ENCODE data around the gene CREG2.

CREG2 gene

DNA sequence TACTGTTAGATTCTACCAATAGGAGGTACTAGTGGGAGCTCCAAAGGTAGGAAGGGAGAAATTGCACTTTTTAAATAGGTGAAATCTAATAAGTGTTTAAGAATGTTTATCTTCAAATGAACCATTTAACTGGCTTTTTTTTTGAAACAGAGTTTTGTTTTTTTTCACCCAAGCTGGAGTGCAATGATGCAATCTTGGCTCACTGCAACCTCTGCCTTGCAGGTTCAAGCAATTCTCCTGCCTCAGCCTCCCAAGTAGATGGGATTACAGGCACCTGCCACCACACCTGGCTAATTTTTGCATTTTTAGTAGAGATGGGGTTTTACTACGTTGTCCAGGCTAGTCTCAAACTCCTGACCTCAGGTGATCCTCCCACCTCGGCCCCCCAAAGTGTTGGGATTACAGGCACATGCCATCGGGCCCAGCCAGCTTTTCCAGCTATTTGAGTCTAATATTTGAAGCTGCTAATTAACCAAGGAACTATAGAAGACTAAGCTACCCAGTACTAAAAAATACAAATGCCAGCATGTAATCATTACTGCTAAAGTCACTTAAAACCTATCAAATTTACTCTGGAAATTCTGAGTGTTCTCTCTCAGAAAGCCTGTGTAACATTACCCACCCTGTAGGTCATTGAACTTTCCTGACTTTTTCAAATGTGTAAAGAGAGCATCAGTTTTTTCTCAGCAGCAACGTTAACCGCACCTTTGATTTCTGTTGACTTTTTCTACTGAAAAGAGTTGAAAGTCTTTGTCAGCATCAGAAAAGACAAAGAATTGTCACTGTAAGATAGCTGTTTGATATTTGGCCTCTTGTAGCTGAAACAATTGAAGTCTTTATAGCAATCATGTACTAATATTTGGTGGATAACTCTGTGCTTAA, 54.2 kb downstream of the CREG2 start:
- DNase-seq (ENCODE audit: low read depth) = no peak
- TF ChIP-seq, protein P1, sequence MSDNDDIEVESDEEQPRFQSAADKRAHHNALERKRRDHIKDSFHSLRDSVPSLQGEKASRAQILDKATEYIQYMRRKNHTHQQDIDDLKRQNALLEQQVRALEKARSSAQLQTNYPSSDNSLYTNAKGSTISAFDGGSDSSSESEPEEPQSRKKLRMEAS (IDR thresholded peaks at IDR 0.05; ENCODE audit: low read depth, low read length) = no peak
- TF ChIP-seq MYC (IDR thresholded peaks at IDR 0.05; ENCODE audit: low read depth, low read length) = no peak
- H3K4me3 ChIP-seq (ENCODE audit: low read depth, low read length) = no peak overlapping the region

DNA sequence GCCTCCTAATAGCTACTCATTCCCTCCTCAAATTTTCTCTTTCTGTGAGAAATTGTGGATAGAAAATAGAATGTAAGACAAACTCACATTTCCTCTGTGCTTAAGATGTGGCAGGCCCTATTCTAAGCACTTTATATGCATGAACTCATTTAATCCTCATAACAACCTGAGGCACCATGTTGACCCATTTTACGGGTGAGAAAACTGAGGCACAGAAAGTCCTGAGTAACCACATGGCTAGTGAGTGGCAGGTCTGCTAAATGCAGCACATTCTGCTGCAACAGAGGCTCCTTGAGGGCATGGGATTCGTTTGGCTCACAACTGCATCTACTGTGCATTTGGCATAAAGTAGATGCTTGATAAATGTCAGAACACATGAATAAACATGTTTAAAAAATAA, 56.1 kb downstream of the CREG2 start:
- H3K4me3 ChIP-seq (ENCODE audit: low read depth, low read length) = no peak overlapping the region
- DNase-seq (ENCODE audit: low read depth) = no peak
- TF ChIP-seq POLR2A (IDR thresholded peaks at IDR 0.05; ENCODE audit: extremely low read depth, insufficient read length) (no peak), MYC (IDR thresholded peaks at IDR 0.05; ENCODE audit: low read depth, low read length) (no peak)
- TF ChIP-seq, protein P1 (IDR thresholded peaks at IDR 0.05; ENCODE audit: low read depth, low read length) = no peak
- TF ChIP-seq, protein P2, sequence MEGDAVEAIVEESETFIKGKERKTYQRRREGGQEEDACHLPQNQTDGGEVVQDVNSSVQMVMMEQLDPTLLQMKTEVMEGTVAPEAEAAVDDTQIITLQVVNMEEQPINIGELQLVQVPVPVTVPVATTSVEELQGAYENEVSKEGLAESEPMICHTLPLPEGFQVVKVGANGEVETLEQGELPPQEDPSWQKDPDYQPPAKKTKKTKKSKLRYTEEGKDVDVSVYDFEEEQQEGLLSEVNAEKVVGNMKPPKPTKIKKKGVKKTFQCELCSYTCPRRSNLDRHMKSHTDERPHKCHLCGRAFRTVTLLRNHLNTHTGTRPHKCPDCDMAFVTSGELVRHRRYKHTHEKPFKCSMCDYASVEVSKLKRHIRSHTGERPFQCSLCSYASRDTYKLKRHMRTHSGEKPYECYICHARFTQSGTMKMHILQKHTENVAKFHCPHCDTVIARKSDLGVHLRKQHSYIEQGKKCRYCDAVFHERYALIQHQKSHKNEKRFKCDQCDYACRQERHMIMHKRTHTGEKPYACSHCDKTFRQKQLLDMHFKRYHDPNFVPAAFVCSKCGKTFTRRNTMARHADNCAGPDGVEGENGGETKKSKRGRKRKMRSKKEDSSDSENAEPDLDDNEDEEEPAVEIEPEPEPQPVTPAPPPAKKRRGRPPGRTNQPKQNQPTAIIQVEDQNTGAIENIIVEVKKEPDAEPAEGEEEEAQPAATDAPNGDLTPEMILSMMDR (IDR thresholded peaks at IDR 0.05; ENCODE audit: low read depth, low read length) = no peak

DNA sequence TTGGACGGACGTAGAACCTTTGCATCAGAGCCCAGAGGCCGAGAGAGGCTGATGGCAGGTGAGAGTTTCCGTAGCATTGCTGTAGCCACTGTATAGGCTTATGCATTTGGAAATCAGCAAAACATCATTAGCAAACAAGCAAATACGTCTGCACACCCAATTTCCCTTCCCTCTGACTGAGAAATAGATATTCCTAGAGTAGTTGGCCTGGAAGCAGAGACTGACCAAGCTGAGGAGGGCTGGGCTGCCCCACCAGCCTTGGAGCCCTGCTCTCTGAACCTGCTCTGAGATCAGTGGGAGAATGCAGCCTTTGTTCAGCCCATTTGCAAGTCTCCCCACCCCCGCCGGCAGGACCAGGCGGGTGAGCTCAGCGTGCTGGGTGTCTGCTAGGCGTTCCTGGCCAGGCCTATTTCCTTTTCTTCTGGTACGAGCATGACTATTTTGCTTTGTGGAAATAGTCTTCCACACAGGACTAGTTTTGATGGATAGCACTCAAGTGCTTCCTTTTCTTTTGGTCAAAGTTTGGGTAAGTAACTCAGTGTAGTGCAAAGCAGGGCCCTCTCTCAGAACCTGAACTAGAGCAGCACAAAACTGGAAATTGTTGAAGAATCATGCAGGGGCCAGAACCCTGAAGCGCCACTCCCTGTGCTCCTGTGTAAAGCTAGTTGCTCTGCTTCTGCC, 56.9 kb downstream of the CREG2 start:
- no peak for DNase-seq (ENCODE audit: low read depth)
- H3K4me3 ChIP-seq (ENCODE audit: low read depth, low read length) = no peak overlapping the region
- TF ChIP-seq, protein P2 (IDR thresholded peaks at IDR 0.05; ENCODE audit: low read depth, low read length) = no peak
- TF ChIP-seq POLR2A (IDR thresholded peaks at IDR 0.05; ENCODE audit: extremely low read depth, insufficient read length) (no peak), MYC (IDR thresholded peaks at IDR 0.05; ENCODE audit: low read depth, low read length) (no peak)
- TF ChIP-seq, protein P1 (IDR thresholded peaks at IDR 0.05; ENCODE audit: low read depth, low read length) = no peak

DNA sequence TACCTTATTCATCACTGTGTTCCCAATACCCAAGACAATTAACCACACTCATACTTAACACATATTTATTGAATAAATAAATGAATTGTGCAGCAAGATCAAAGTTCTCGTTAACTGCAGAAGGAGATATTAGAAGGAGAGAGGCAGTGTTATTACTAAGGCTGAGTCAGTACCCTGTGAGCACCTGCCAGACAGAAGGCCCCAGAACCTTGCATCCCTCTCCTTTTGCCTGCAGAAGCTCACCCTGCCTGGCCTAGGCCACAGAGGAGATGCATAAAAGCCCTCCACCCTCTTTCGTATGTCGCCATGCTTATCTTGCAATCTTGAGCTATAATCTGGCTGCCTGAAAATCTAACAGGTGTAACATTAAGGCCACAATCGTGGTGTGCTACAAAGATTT, 58.3 kb downstream of the CREG2 start:
- no peak overlapping the region for H3K4me3 ChIP-seq (ENCODE audit: low read depth, low read length)
- TF ChIP-seq, protein P2 (IDR thresholded peaks at IDR 0.05; ENCODE audit: low read depth, low read length) = no peak
- no peak for TF ChIP-seq MYC (IDR thresholded peaks at IDR 0.05; ENCODE audit: low read depth, low read length)
- TF ChIP-seq POLR2A (IDR thresholded peaks at IDR 0.05; ENCODE audit: extremely low read depth, insufficient read length) = no peak
- TF ChIP-seq, protein P1 (IDR thresholded peaks at IDR 0.05; ENCODE audit: low read depth, low read length) = no peak
- peak; percentile 39 for DNase-seq (ENCODE audit: low read depth)

DNA sequence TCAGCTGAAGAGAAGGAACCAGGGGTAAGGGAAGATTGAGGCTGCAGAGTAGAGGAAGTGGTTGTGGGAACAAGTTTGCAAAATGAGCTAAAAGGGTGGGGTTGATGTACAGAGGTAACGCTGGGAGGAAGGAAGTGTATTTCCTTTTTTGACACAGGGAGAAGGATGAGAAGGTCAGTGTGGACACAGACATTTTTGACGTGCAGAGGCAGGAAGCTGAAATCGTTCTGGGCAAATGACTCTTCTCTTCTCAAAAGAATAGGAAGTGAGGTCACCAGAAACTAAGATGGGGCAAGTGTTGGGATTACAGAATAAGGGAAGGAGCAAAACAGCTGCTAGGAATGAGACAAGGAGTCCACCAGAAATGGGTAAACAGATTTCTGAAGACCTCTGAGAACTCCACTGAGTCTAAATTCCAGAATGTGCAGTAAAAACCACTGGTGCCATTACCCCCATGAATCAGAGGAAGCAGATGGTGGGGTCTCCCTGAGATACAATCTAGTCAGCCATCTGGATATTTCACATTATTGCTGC, 58.8 kb downstream of the CREG2 start:
- peak; percentile 93 for DNase-seq (ENCODE audit: low read depth)
- TF ChIP-seq, protein P2 (IDR thresholded peaks at IDR 0.05; ENCODE audit: low read depth, low read length) = no peak
- TF ChIP-seq, protein P1 (IDR thresholded peaks at IDR 0.05; ENCODE audit: low read depth, low read length) = peak; percentile 62
- no peak overlapping the region for H3K4me3 ChIP-seq (ENCODE audit: low read depth, low read length)

All from NB4 (cell line).